Karpas-422 (cell line): ENCODE data around the gene SBNO2. TPM values are rescaled to one million over a fixed set of nuclear protein-coding genes. Genes with fewer than 3 reads are reported as not detected.

Experiments
- DNase-seq: peaks from one replicate; pipeline ENCODE4 v3.0.0-alpha.2; 2015
- H2AFZ ChIP-seq: fragments of 200-600 bp; sonication (generic); 2 replicates; pipeline ENCODE4 v1.6.1; 2014; ENCODE audit warnings: antibody characterized with exemption, low read length, mixed read lengths
- H3K27ac ChIP-seq: fragments of 200-600 bp; sonication (generic); 2 replicates; pipeline ENCODE4 v1.5.1; 2014; ENCODE audit warnings: mild to moderate bottlenecking, low read length, moderate library complexity
- H3K27me3 ChIP-seq: fragments of 200-600 bp; sonication (generic); 2 replicates; pipeline ENCODE4 v1.6.1; 2014; ENCODE audit warnings: low read length, mixed read lengths
- H3K36me3 ChIP-seq: fragments of 200-600 bp; sonication (generic); 2 replicates; pipeline ENCODE4 v1.6.1; 2014; ENCODE audit warnings: low read length, mixed read lengths; ENCODE audit not compliant: insufficient read depth
- H3K4me1 ChIP-seq: fragments of 200-600 bp; sonication (generic); 2 replicates; pipeline ENCODE4 v1.6.1; 2014; ENCODE audit warnings: mild to moderate bottlenecking, low read length, mixed read lengths
- H3K4me2 ChIP-seq: fragments of 200-600 bp; sonication (generic); 2 replicates; pipeline ENCODE4 v1.6.1; 2014; ENCODE audit warnings: low read length, low read depth, mild to moderate bottlenecking; ENCODE audit not compliant: poor library complexity, severe bottlenecking
- H3K4me3 ChIP-seq: fragments of 200-600 bp; sonication (generic); 2 replicates; pipeline ENCODE4 v1.5.1; 2014; ENCODE audit warnings: mild to moderate bottlenecking, antibody characterized with exemption, low read length, mixed read lengths
- H3K79me2 ChIP-seq: fragments of 200-600 bp; sonication (generic); 2 replicates; pipeline ENCODE4 v1.6.1; 2014; ENCODE audit warnings: mild to moderate bottlenecking, low read length, mixed read lengths
- H3K9ac ChIP-seq: fragments of 200-600 bp; sonication (generic); 2 replicates; pipeline ENCODE4 v1.6.0; 2014; ENCODE audit warnings: low read length
- H3K9me2 ChIP-seq: fragments of 200-600 bp; sonication (generic), shearing (Covaris generic); replicated peaks from 2 replicates; pipeline ENCODE4 v1.6.0; 2014; ENCODE audit warnings: mild to moderate bottlenecking, low read length, moderate library complexity; ENCODE audit not compliant: insufficient read depth
- H3K9me3 ChIP-seq: fragments of 300-700, 200-600 bp; sonication (generic); 2 replicates; pipeline ENCODE4 v1.6.1; 2014; ENCODE audit warnings: low read length, mixed read lengths
- H4K20me1 ChIP-seq: fragments of 200-600 bp; sonication (generic); 2 replicates; pipeline ENCODE4 v1.6.1; 2014; ENCODE audit warnings: mild to moderate bottlenecking, antibody characterized with exemption, low read length, low read depth; ENCODE audit not compliant: insufficient read depth
- total RNA-seq: library from RNA; depleted of rRNA; stranded (reverse); fragments of >200 nt; shearing (Covaris generic); gene quantifications from 2 replicates; pipeline ENCODE4 v1.2.3, GENCODE V29; 2014; ENCODE audit warnings: low replicate concordance

The SBNO2 gene
- total RNA-seq, 1 experiment from 2014 or later: 7.9 TPM

GRCh38 chr19:1105873-1106840 is 67.9 kb downstream of the SBNO2 start:
- Histone ChIP-seq H3K27me3 (no peaks in the 10 kb centered on the region), H3K79me2 (peaks cover 14% of the 10 kb centered on the region), H3K4me1 (peaks cover 43% of the 10 kb centered on the region), H3K9me2 (no peaks in the 10 kb centered on the region), H3K4me3 (peak overlapping the region; percentile 95; the same call in 1 of the 2 replicates), H3K9ac (peak overlapping the region; percentile 98), H3K27ac (peak overlapping the region; percentile 71), H3K9me3 (no peaks in the 10 kb centered on the region), H2AFZ (no peak overlapping the region), H4K20me1 (peaks cover 5% of the 10 kb centered on the region; the same call in 1 of the 2 replicates), H3K36me3 (no peaks in the 10 kb centered on the region), H3K4me2 (peak overlapping the region; percentile 91)
- no peak for DNase-seq

GRCh38 chr19:1105008-1105872 is 68.8 kb downstream of the SBNO2 start:
- peak overlapping the region; percentile 98 for H3K9ac ChIP-seq
- H3K4me1 ChIP-seq: peaks cover 43% of the 10 kb centered on the region
- DNase-seq: no peak
- no peaks in the 10 kb centered on the region for H3K9me3 ChIP-seq
- peaks cover 5% of the 10 kb centered on the region; the same call in 1 of the 2 replicates for H4K20me1 ChIP-seq
- H3K9me2 ChIP-seq: no peaks in the 10 kb centered on the region
- H3K79me2 ChIP-seq: peaks cover 14% of the 10 kb centered on the region
- H3K27me3 ChIP-seq: no peaks in the 10 kb centered on the region
- H3K36me3 ChIP-seq: no peaks in the 10 kb centered on the region
- H2AFZ ChIP-seq: no peak overlapping the region
- peak overlapping the region; percentile 95 for H3K4me3 ChIP-seq
- peak overlapping the region; percentile 77 for H3K27ac ChIP-seq
- peak overlapping the region; percentile 91 for H3K4me2 ChIP-seq

GRCh38 chr19:1104311-1105007 is 69.6 kb downstream of the SBNO2 start:
- Histone ChIP-seq H3K27ac (peak overlapping the region; percentile 77), H3K27me3 (no peaks in the 10 kb centered on the region), H2AFZ (no peak overlapping the region), H3K9me2 (no peaks in the 10 kb centered on the region), H3K36me3 (no peaks in the 10 kb centered on the region), H3K9me3 (no peaks in the 10 kb centered on the region), H3K4me2 (peak overlapping the region; percentile 91), H3K4me1 (peaks cover 43% of the 10 kb centered on the region), H3K4me3 (peak overlapping the region; percentile 95), H3K9ac (peak overlapping the region; percentile 98), H3K79me2 (peaks cover 14% of the 10 kb centered on the region), H4K20me1 (peaks cover 5% of the 10 kb centered on the region; the same call in 1 of the 2 replicates)
- peak; percentile 90 for DNase-seq

- H3K36me3 ChIP-seq: no peaks in the 10 kb centered on the region
- peaks cover 5% of the 10 kb centered on the region; the same call in 1 of the 2 replicates for H4K20me1 ChIP-seq
- peaks cover 43% of the 10 kb centered on the region for H3K4me1 ChIP-seq
- H3K27ac ChIP-seq: peak within 1 kb of the TSS; percentile 77
- H3K4me2 ChIP-seq: peak within 1 kb of the TSS; percentile 91
- H3K4me3 ChIP-seq: peak within 1 kb of the TSS; percentile 95
- H3K9me3 ChIP-seq: no peaks in the 10 kb centered on the region
- H2AFZ ChIP-seq: peak within 1 kb of the TSS; percentile 77; the same call in 1 of the 2 replicates
- peaks cover 14% of the 10 kb centered on the region for H3K79me2 ChIP-seq
- H3K9ac ChIP-seq: peak within 1 kb of the TSS; percentile 98
- DNase-seq: peak; percentile 100
- no peaks in the 10 kb centered on the region for H3K27me3 ChIP-seq
- no peaks in the 10 kb centered on the region for H3K9me2 ChIP-seq
Measured at GRCh38 chr19:1103708-1104310, 70.3 kb downstream of the SBNO2 start, which contains the start of gene GPX4. GPX4 (plus strand) TSS chr19:1103994; CDS start chr19:1104044, 50 bp downstream.

GRCh38 chr19:1103132-1103707 is 70.8 kb downstream of the SBNO2 start:
- H3K4me3 ChIP-seq: peak overlapping the region; percentile 58
- no peak for DNase-seq
- H3K36me3 ChIP-seq: no peaks in the 10 kb centered on the region
- H3K79me2 ChIP-seq: peaks cover 14% of the 10 kb centered on the region
- H3K9me3 ChIP-seq: no peaks in the 10 kb centered on the region
- H2AFZ ChIP-seq: peak overlapping the region; percentile 77; the same call in 1 of the 2 replicates
- H3K4me2 ChIP-seq: peak overlapping the region; percentile 76
- no peaks in the 10 kb centered on the region for H3K27me3 ChIP-seq
- H3K9ac ChIP-seq: peak overlapping the region; percentile 71
- no peak overlapping the region for H3K27ac ChIP-seq
- no peaks in the 10 kb centered on the region for H3K9me2 ChIP-seq
- peaks cover 43% of the 10 kb centered on the region for H3K4me1 ChIP-seq
- peaks cover 5% of the 10 kb centered on the region; the same call in 1 of the 2 replicates for H4K20me1 ChIP-seq

- peaks cover 14% of the 10 kb centered on the region for H3K79me2 ChIP-seq
- H3K27ac ChIP-seq: no peak overlapping the region
- H3K27me3 ChIP-seq: no peaks in the 10 kb centered on the region
- peak overlapping the region; percentile 71; the same call in 1 of the 2 replicates for H3K9ac ChIP-seq
- no peaks in the 10 kb centered on the region for H3K9me3 ChIP-seq
- no peak overlapping the region for H3K4me2 ChIP-seq
- no peak overlapping the region for H2AFZ ChIP-seq
- no peak for DNase-seq
- H4K20me1 ChIP-seq: peaks cover 5% of the 10 kb centered on the region; the same call in 1 of the 2 replicates
- H3K9me2 ChIP-seq: no peaks in the 10 kb centered on the region
- H3K4me3 ChIP-seq: no peak overlapping the region
- H3K36me3 ChIP-seq: no peaks in the 10 kb centered on the region
- peaks cover 38% of the 10 kb centered on the region for H3K4me1 ChIP-seq
Measured at GRCh38 chr19:1102407-1103131, 71.5 kb downstream of the SBNO2 start.
